Suprapubic skin (tissue), 4 donors: ENCODE results near the gene LMX1B. TPM values are rescaled to one million over a fixed set of nuclear protein-coding genes. Genes with fewer than 3 reads are reported as not detected.

Source experiments
- DNase-seq, 2 donors: peaks; one replicate each; pipeline ENCODE4 v3.0.0-alpha.2; 2019; ENCODE audit warnings: low spot score in 2 of 2
- H3K27ac ChIP-seq: fragments of 200-600 bp; sonication (generic); one replicate; pipeline ENCODE4 v1.5.1; 2019
- H3K27me3 ChIP-seq: fragments of 200-600 bp; sonication (generic); one replicate; pipeline ENCODE4 v1.5.1; 2019
- H3K36me3 ChIP-seq: fragments of 200-600 bp; sonication (generic); one replicate; pipeline ENCODE4 v1.5.1; 2019
- H3K4me1 ChIP-seq: fragments of 200-600 bp; sonication (generic); one replicate; pipeline ENCODE4 v1.5.1; 2019
- H3K4me3 ChIP-seq: fragments of 200-600 bp; sonication (generic); one replicate; pipeline ENCODE4 v1.5.1; 2019; ENCODE audit warnings: mild to moderate bottlenecking
- H3K9me3 ChIP-seq: fragments of 200-600 bp; sonication (generic); one replicate; pipeline ENCODE4 v1.5.1; 2019
- CTCF ChIP-seq, 2 donors: fragments of 200-600 bp in 1 of 2; fragments of 450-650 bp in 1 of 2; sonication (generic) in 1 of 2; IDR thresholded peaks; one replicate each; pipeline ENCODE4 v1.5.1; 2016 to 2019; ENCODE audit warnings: antibody characterized with exemption in 2 of 2, mild to moderate bottlenecking in 1 of 2, moderate library complexity in 1 of 2
- EP300 ChIP-seq: sonication (generic); formaldehyde crosslinking; IDR thresholded peaks from one replicate; pipeline ENCODE4 v1.6.1; 2017; ENCODE audit warnings: antibody characterized with exemption
- POLR2A ChIP-seq, 2 donors: fragments of 450-650 bp; IDR thresholded peaks; one replicate each; pipeline ENCODE4 v1.6.1; 2017; ENCODE audit warnings: antibody characterized with exemption in 2 of 2, mild to moderate bottlenecking in 2 of 2, moderate library complexity in 2 of 2
- POLR2AphosphoS5 ChIP-seq, 3 donors: sonication (generic); formaldehyde crosslinking; IDR thresholded peaks; one replicate each; pipeline ENCODE4 v1.6.1; 2017; ENCODE audit warnings: antibody characterized with exemption in 3 of 3
- WGBS: methylation state at CpG from one replicate; pipeline ENCODE4 v1.1.5; 2018; 5-methylcytosine and 5-hydroxymethylcytosine counted together
- total RNA-seq, 4 donors: library from RNA; depleted of rRNA; stranded (reverse); fragments of >200 nt; gene quantifications; one replicate each; pipeline ENCODE4 v1.1.0, GENCODE V29; 2016

LMX1B gene
- total RNA-seq, 4 donors from 2014 or later: 2.4 to 7.8 (median 5.7) TPM

GRCh38 chr9:126586236-126586635 is 27.5 kb upstream of the LMX1B start:
- Histone ChIP-seq H3K9me3 (no peaks in the 10 kb centered on the region), H3K4me3 (no peak overlapping the region), H3K36me3 (no peaks in the 10 kb centered on the region), H3K27ac (no peak overlapping the region), H3K4me1 (peaks cover 12% of the 10 kb centered on the region), H3K27me3 (peaks cover 11% of the 10 kb centered on the region)
- WGBS: 82% methylated on average over 11 of the region's 14 CpGs
- DNase-seq: no peak
- TF ChIP-seq EP300 (no peak), POLR2A (IDR thresholded peaks at IDR 0.05) (no peak), POLR2AphosphoS5 (IDR thresholded peaks at IDR 0.05) (no peak), CTCF (IDR thresholded peaks at IDR 0.05) (no peak)

- TF ChIP-seq CTCF (IDR thresholded peaks at IDR 0.05) (no peak), POLR2AphosphoS5 (IDR thresholded peaks at IDR 0.05) (no peak), EP300 (no peak), POLR2A (IDR thresholded peaks at IDR 0.05) (no peak)
- Histone ChIP-seq H3K9me3 (no peaks in the 10 kb centered on the region), H3K27ac (peak overlapping the region; percentile 45), H3K4me3 (no peak overlapping the region), H3K4me1 (peaks cover 16% of the 10 kb centered on the region), H3K36me3 (no peaks in the 10 kb centered on the region), H3K27me3 (peaks cover 8% of the 10 kb centered on the region)
- peak in 1 of 2 donors; percentile 71 for DNase-seq
- 55% methylated on average over 17 of the region's 20 CpGs for WGBS
Observed at GRCh38 chr9:126587187-126588185, 26.2 kb upstream of the LMX1B start.

DNA sequence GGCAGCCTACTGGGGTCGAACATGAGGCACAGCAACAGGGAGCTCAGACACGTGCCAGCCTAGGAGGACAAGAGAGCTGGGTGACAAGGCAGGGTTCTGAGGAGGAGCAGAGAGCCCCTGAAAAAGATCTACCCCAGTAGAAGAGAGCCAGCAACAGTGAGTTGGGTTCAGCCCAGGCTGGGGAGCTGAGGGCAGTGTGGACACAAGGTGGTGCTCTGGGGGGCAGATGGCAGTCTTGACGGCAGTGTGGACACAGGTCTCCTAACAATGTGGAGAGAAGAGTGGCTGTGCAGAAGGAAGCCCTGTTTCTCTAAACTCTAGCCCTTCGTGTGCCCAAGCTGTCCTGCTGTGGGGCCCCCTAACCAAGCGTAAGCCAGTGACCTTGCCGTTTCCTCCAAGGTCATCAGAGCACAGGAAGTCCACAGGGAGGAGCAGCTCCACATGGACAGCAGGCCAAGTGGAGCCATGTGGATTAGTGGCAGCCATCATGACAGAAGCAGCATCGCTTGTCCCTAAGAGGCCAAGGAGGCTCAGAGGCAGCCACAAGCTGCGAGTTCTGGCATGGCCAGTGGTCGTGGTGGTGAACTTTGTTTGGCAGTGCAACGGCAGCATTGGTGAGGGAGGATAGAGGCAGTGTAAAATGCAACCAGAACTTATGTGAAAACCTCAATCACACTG is 25.1 kb upstream of the LMX1B start:
- Histone ChIP-seq H3K4me3 (no peak overlapping the region), H3K36me3 (no peaks in the 10 kb centered on the region), H3K9me3 (no peaks in the 10 kb centered on the region), H3K4me1 (peaks cover 16% of the 10 kb centered on the region), H3K27me3 (no peaks in the 10 kb centered on the region), H3K27ac (no peak overlapping the region)
- WGBS: 92% methylated on average over 7 of the region's 10 CpGs
- no peak for TF ChIP-seq EP300
- no peak for DNase-seq

DNA sequence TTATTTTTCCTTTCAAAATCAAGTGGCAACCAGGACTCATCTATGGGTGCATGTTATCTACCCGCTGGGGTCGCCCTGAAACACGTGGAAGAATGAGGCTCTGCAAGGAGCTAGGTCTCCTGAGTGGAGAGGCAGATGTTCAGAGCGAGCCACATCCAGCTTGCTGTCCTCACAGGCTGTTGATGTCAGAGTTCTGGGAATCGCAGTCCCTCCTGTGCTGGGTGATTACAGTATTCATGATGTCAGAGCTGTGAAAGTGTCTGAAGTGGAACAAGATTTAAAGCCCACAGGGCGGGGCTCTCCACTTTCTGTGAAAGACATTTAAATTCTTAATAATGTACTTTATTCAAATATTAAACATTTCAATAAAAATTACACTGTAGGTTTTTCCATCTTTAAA is 24.4 kb upstream of the LMX1B start:
- TF ChIP-seq POLR2A (IDR thresholded peaks at IDR 0.05) (no peak), CTCF (IDR thresholded peaks at IDR 0.05) (no peak), POLR2AphosphoS5 (IDR thresholded peaks at IDR 0.05) (no peak), EP300 (no peak)
- Histone ChIP-seq H3K9me3 (no peaks in the 10 kb centered on the region), H3K4me1 (peaks cover 16% of the 10 kb centered on the region), H3K27ac (no peak overlapping the region), H3K36me3 (no peaks in the 10 kb centered on the region), H3K4me3 (no peak overlapping the region), H3K27me3 (no peaks in the 10 kb centered on the region)
- no peak for DNase-seq
- 86% methylated on average over 6 of the region's 6 CpGs for WGBS

DNA sequence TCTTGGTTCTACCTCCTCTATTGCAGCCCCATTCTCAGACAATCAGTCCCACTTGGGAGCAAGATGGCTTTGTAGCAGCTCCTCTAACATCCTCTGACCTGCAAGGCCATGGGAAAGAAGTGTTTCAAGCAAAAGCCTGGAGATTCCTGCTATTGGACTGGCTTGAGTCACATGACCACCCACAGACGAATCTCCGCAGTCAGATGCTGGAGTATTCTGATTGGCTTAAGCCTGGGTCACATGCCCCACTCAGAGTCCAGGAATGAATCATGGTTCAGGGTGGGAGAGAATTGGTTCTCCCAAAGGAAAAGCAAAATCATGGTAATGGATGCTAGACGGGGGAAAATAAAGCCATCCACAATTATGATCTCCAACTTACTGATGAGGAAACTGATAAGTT is 22.6 kb upstream of the LMX1B start:
- no peak for DNase-seq
- Histone ChIP-seq H3K36me3 (no peaks in the 10 kb centered on the region), H3K9me3 (no peaks in the 10 kb centered on the region), H3K27me3 (peaks cover 3% of the 10 kb centered on the region), H3K4me3 (no peak overlapping the region), H3K4me1 (peaks cover 16% of the 10 kb centered on the region), H3K27ac (no peak overlapping the region)
- 59% methylated on average over 3 of the region's 3 CpGs for WGBS
- TF ChIP-seq POLR2AphosphoS5 (IDR thresholded peaks at IDR 0.05) (no peak), CTCF (IDR thresholded peaks at IDR 0.05) (no peak), EP300 (no peak), POLR2A (IDR thresholded peaks at IDR 0.05) (no peak)
